ENCODE measurements around the gene SMPX.

DNA sequence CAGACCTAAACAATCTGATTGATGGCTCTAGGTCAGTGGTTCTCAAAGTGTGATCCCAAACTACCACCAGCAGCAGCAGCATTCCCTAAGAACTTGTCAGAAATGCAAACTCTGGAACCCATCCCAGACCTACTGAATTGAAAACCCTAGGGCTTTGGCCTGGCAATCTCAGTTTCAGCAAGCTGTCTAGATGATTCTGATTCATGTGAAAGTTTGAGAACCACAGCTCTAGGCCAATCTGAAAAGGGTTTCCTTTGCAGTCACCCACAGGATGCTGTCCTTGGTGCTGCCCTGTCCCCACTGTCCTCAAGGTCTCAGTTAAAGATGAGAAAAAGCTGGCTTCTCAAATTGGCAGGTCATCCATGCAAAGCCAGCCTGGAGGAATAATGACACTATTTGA lies 34.8 kb downstream of the SMPX start:
- TF ChIP-seq, protein P1, sequence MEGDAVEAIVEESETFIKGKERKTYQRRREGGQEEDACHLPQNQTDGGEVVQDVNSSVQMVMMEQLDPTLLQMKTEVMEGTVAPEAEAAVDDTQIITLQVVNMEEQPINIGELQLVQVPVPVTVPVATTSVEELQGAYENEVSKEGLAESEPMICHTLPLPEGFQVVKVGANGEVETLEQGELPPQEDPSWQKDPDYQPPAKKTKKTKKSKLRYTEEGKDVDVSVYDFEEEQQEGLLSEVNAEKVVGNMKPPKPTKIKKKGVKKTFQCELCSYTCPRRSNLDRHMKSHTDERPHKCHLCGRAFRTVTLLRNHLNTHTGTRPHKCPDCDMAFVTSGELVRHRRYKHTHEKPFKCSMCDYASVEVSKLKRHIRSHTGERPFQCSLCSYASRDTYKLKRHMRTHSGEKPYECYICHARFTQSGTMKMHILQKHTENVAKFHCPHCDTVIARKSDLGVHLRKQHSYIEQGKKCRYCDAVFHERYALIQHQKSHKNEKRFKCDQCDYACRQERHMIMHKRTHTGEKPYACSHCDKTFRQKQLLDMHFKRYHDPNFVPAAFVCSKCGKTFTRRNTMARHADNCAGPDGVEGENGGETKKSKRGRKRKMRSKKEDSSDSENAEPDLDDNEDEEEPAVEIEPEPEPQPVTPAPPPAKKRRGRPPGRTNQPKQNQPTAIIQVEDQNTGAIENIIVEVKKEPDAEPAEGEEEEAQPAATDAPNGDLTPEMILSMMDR (IDR thresholded peaks at IDR 0.05): no peak
- no peak for TF ChIP-seq POLR2A (IDR thresholded peaks at IDR 0.05)
